ENCODE data around the gene ATP4A.

Gene ATP4A

GRCh38 chr19:35516310-35516709, 47.1 kb downstream of the ATP4A start:
- DNase-seq (ENCODE audit: low read depth): no peak
- no peak overlapping the region for H3K4me3 ChIP-seq (ENCODE audit: low read depth, low read length)
- TF ChIP-seq MYC (IDR thresholded peaks at IDR 0.05; ENCODE audit: low read depth, low read length): no peak
- TF ChIP-seq CTCF (IDR thresholded peaks at IDR 0.05; ENCODE audit: low read depth, low read length): no peak
- TF ChIP-seq POLR2A (IDR thresholded peaks at IDR 0.05; ENCODE audit: extremely low read depth, insufficient read length): no peak
- TF ChIP-seq MAX (IDR thresholded peaks at IDR 0.05; ENCODE audit: low read depth, low read length): no peak

GRCh38 chr19:35514282-35514809, 49.1 kb downstream of the ATP4A start:
- TF ChIP-seq POLR2A (IDR thresholded peaks at IDR 0.05; ENCODE audit: extremely low read depth, insufficient read length) (no peak), MYC (IDR thresholded peaks at IDR 0.05; ENCODE audit: low read depth, low read length) (no peak), CTCF (IDR thresholded peaks at IDR 0.05; ENCODE audit: low read depth, low read length) (no peak), MAX (IDR thresholded peaks at IDR 0.05; ENCODE audit: low read depth, low read length) (no peak)
- no peak overlapping the region for H3K4me3 ChIP-seq (ENCODE audit: low read depth, low read length)
- no peak for DNase-seq (ENCODE audit: low read depth)

- TF ChIP-seq POLR2A (IDR thresholded peaks at IDR 0.05; ENCODE audit: extremely low read depth, insufficient read length) (no peak), MYC (IDR thresholded peaks at IDR 0.05; ENCODE audit: low read depth, low read length) (no peak), CTCF (IDR thresholded peaks at IDR 0.05; ENCODE audit: low read depth, low read length) (no peak), MAX (IDR thresholded peaks at IDR 0.05; ENCODE audit: low read depth, low read length) (no peak)
Observed at GRCh38 chr19:35513628-35514281, 49.7 kb downstream of the ATP4A start, which contains the start of gene DMKN. Gene DMKN (minus strand): TSS chr19:35513649. CDS start chr19:35513475, 174 bp downstream.

DNA sequence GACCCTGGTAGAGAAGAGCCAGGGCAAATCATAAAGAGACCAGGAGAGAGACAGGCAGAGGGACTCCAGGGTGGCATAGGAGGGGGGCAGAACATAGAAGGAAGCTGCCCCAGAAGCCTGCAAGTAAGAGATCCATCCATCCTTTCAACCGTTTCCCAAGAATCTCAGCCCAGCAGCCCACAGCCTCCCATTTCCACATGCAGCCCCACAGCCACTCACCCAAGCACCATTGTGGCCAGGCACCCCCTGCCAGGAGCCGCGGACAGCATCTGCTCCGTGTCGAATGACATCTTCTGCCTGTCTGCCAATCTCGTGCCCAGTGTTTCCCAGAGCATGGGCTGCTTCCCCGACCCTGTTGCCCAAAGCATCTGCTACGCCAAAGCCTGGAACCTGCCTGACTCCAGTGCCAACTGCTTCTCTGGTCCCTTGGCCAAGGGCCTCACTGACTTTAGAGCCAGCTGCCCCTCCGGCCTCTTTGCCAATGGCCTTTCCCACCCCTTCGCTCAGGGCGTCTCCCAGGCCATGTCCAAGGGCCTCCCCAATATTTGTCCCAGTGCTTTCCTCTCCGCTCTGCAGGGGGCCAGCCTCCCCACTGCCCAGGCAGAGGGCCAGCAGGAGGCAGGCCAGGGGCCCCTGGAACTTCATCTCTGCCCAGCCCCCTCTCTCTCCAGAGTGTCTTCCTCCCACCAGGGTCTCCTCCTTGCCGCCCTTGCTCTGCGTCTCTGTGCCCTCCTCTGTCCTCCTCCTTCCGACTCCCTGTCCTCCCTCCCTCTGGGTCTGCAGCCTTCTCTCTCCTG, 50.4 kb downstream of the ATP4A start:
- TF ChIP-seq POLR2A (IDR thresholded peaks at IDR 0.05; ENCODE audit: extremely low read depth, insufficient read length) (no peak), MAX (IDR thresholded peaks at IDR 0.05; ENCODE audit: low read depth, low read length) (no peak), CTCF (IDR thresholded peaks at IDR 0.05; ENCODE audit: low read depth, low read length) (no peak), MYC (IDR thresholded peaks at IDR 0.05; ENCODE audit: low read depth, low read length) (no peak)
- H3K4me3 ChIP-seq (ENCODE audit: low read depth, low read length): no peak overlapping the region
- no peak for DNase-seq (ENCODE audit: low read depth)

More at GRCh38 chr19:35513628-35514281, 49.7 kb downstream of the ATP4A start, which contains the start of gene DMKN:
- DNase-seq (ENCODE audit: low read depth): peak; percentile 26
- no peak within 1 kb of the TSS for H3K4me3 ChIP-seq (ENCODE audit: low read depth, low read length)

DNA sequence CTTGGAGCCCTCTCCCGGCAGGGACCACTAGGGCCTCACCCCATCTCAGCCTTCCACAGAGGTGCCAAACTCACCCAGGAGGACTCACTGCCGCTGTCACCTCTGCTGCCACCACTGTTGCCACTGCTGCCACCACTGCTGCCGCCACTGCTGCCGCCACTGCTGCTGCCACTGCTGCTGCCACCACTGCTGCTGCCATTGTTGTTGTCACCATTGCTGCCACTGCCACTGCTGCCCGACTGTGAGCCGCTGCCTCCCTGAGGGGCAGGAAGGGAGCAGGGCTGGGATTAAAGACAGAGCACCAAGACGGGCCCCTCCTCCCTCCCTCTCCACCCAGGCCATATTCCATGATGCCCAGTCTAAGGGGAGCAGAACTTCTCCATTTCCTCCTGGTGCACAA, 52.1 kb downstream of the ATP4A start:
- no peak for DNase-seq (ENCODE audit: low read depth)
- TF ChIP-seq POLR2A (IDR thresholded peaks at IDR 0.05; ENCODE audit: extremely low read depth, insufficient read length) (no peak), CTCF (IDR thresholded peaks at IDR 0.05; ENCODE audit: low read depth, low read length) (no peak)
- no peak overlapping the region for H3K4me3 ChIP-seq (ENCODE audit: low read depth, low read length)
